ENCODE data around the gene MND1.

- TF ChIP-seq ZNF274 (IDR thresholded peaks at IDR 0.05; ENCODE audit: low read depth, low read length) (no peak), YY1 (IDR thresholded peaks at IDR 0.05; ENCODE audit: insufficient read depth, insufficient read length) (no peak)
Measured at GRCh38 chr4:153434190-153434589, 89.7 kb downstream of the MND1 start.

All from NT2/D1 (cell line).